OCI-LY3 (cell line): ENCODE results near the gene MAPKAPK2.

Source experiments
- CTCF ChIP-seq: fragments of 200-600, 300-600 bp; sonication (generic); IDR thresholded peaks from 2 replicates; pipeline ENCODE4 v1.5.1; 2014; ENCODE audit warnings: antibody characterized with exemption, low read length, low read depth
- EZH2phosphoT487 ChIP-seq: fragments of 200-600 bp; shearing (Covaris generic); IDR thresholded peaks from 2 replicates; pipeline ENCODE4 v1.6.1; 2018; ENCODE audit warnings: antibody characterized with exemption, mixed run types, low read depth

- TF ChIP-seq CTCF (no peak), EZH2phosphoT487 (no peak)
Observed at GRCh38 chr1:206727981-206728696, 43.4 kb downstream of the MAPKAPK2 start.
